Left ventricle myocardium inferior (tissue), 1 donor: ENCODE measurements around the gene BICC1. TPM values are rescaled to one million over a fixed set of nuclear protein-coding genes. Genes with fewer than 3 reads are reported as not detected.

Experiments used
- DNase-seq: peaks from one replicate; pipeline ENCODE4 v3.0.0-alpha.2; 2020
- H3K27ac ChIP-seq: fragments of 200-600 bp; replicated peaks from 2 replicates; pipeline ENCODE4 v1.8.0; 2021
- H3K27me3 ChIP-seq: fragments of 200-600 bp; 2 replicates; pipeline ENCODE4 v1.8.0; 2021; ENCODE audit warnings: low read depth
- H3K36me3 ChIP-seq: fragments of 200-600 bp; 2 replicates; pipeline ENCODE4 v1.8.0; 2021
- H3K4me1 ChIP-seq: fragments of 200-600 bp; 2 replicates; pipeline ENCODE4 v1.8.0; 2021
- H3K4me3 ChIP-seq: fragments of 200-600 bp; 2 replicates; pipeline ENCODE4 v1.8.0; 2021; ENCODE audit warnings: mild to moderate bottlenecking, moderate library complexity
- H3K9me3 ChIP-seq: fragments of 200-600 bp; replicated peaks from 2 replicates; pipeline ENCODE4 v1.8.0; 2021
- intact Hi-C: fragments of 100-400 bp; cut with micrococcal nuclease; formaldehyde crosslinking; loops from one replicate; pipeline ENCODE4 v1.11.0; 2022
- total RNA-seq: library from RNA; stranded (reverse); fragmentation: NEBNext Ultra II Directional; extraction: Animal tissue kit (Norgen Biotek cat#: 25700); gene quantifications from one replicate; pipeline ENCODE4 v1.2.1, GENCODE V29; 2021
- TF ChIP-seq, protein P1 (sequence below): fragments of 200-600 bp; IDR thresholded peaks from 2 replicates; pipeline ENCODE4 v1.8.0; 2021; ENCODE audit warnings: antibody characterized with exemption, mild to moderate bottlenecking, borderline replicate concordance
- donor health status: DM: no; HTN: yes; CAD: no; lungs with severe emphysema.

BICC1 gene
- total RNA-seq, 1 donor from 2014 or later: 5.7 TPM

DNA sequence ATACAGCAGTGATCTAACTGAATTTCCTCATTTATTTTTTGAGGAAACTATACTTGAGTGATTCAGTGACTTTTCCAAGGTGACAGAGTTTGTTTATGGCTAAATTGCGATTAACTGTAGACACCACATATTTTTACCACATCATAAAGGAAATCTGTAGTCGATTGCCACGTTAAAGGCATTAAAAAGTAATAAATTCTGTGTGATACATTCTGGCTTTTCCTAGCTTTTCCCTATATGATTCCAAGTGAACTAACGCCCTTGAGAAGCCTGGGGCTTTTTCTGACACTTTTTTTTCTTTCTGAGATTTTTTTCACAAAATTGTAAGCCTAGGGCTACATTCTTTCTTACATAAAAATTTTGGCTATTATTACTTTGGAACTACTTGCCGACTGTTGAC lies 266.9 kb downstream of the BICC1 start:
- intact Hi-C loops: no loop called here
- TF ChIP-seq, protein P1, sequence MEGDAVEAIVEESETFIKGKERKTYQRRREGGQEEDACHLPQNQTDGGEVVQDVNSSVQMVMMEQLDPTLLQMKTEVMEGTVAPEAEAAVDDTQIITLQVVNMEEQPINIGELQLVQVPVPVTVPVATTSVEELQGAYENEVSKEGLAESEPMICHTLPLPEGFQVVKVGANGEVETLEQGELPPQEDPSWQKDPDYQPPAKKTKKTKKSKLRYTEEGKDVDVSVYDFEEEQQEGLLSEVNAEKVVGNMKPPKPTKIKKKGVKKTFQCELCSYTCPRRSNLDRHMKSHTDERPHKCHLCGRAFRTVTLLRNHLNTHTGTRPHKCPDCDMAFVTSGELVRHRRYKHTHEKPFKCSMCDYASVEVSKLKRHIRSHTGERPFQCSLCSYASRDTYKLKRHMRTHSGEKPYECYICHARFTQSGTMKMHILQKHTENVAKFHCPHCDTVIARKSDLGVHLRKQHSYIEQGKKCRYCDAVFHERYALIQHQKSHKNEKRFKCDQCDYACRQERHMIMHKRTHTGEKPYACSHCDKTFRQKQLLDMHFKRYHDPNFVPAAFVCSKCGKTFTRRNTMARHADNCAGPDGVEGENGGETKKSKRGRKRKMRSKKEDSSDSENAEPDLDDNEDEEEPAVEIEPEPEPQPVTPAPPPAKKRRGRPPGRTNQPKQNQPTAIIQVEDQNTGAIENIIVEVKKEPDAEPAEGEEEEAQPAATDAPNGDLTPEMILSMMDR: no peak
- no peaks in the 10 kb centered on the region for H3K36me3 ChIP-seq
- H3K4me3 ChIP-seq: no peak overlapping the region
- H3K4me1 ChIP-seq: peaks cover 40% of the 10 kb centered on the region
- no peak for DNase-seq
- H3K27me3 ChIP-seq: peaks cover 4% of the 10 kb centered on the region
- H3K9me3 ChIP-seq: no peaks in the 10 kb centered on the region
- H3K27ac ChIP-seq: peak overlapping the region; percentile 51

DNA sequence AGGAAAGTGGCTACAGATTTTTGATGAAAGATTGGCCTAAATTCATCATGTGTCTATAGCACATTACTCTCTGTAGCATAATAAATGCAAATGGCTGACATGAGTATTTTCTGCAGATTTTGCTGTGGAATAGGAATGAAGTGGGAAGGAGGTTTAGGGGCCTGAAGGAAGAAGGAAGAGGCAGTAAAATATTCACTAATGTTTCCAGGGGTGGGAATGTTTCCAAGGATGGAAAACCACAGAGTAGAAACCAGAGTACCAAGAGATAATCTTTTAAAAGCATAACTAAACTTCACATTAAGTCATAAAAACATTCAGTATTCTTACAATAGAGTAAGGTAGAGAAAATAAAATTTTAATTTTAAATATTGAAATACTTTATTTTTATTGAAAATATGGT lies 267.8 kb downstream of the BICC1 start:
- Histone ChIP-seq H3K4me3 (no peak overlapping the region), H3K36me3 (no peaks in the 10 kb centered on the region), H3K27ac (peak overlapping the region; percentile 51), H3K27me3 (peaks cover 4% of the 10 kb centered on the region), H3K4me1 (peaks cover 40% of the 10 kb centered on the region), H3K9me3 (no peaks in the 10 kb centered on the region)
- intact Hi-C loops: loop anchor here (10.0 kb wide), 1 partner anchor 444 kb away; no protein-coding TSS in a partner anchor
- TF ChIP-seq, protein P1: no peak
- no peak for DNase-seq

DNA sequence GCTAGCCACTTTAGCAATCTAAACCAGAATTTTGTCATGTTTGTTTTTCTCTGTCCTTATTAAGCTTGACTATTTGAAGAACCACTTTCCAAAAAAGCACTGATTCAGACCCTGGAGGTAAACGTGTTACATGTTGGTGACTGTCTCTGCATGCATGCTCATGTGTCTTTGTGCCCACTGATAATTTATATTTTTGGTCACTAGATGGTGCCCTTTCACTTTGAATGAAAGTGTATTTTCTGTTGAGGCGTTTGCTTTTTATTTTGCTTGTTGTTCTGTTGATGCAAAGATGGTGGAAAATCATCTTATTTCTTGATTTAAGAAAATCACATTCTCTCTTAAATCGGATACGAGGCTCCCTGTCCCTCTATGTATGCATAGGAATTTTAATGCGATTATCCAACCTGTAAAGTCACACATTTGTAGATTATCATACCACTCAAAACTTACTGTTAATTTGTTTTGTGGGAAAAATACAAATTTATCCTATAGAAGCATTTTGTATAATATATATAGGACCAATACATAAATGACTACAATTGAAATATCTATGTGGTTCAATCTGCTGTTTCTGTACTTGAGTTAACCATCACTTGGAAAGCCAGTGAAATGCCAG lies 269.3 kb downstream of the BICC1 start:
- peaks cover 4% of the 10 kb centered on the region for H3K27me3 ChIP-seq
- H3K9me3 ChIP-seq: no peaks in the 10 kb centered on the region
- peak overlapping the region; percentile 69 for H3K27ac ChIP-seq
- H3K36me3 ChIP-seq: no peaks in the 10 kb centered on the region
- no peak for DNase-seq
- no peak overlapping the region for H3K4me3 ChIP-seq
- H3K4me1 ChIP-seq: peaks cover 26% of the 10 kb centered on the region
- TF ChIP-seq, protein P1: peak; percentile 72
- intact Hi-C loops: loop anchor here (10.0 kb wide), 1 partner anchor 443 kb away; no protein-coding TSS in a partner anchor

DNA sequence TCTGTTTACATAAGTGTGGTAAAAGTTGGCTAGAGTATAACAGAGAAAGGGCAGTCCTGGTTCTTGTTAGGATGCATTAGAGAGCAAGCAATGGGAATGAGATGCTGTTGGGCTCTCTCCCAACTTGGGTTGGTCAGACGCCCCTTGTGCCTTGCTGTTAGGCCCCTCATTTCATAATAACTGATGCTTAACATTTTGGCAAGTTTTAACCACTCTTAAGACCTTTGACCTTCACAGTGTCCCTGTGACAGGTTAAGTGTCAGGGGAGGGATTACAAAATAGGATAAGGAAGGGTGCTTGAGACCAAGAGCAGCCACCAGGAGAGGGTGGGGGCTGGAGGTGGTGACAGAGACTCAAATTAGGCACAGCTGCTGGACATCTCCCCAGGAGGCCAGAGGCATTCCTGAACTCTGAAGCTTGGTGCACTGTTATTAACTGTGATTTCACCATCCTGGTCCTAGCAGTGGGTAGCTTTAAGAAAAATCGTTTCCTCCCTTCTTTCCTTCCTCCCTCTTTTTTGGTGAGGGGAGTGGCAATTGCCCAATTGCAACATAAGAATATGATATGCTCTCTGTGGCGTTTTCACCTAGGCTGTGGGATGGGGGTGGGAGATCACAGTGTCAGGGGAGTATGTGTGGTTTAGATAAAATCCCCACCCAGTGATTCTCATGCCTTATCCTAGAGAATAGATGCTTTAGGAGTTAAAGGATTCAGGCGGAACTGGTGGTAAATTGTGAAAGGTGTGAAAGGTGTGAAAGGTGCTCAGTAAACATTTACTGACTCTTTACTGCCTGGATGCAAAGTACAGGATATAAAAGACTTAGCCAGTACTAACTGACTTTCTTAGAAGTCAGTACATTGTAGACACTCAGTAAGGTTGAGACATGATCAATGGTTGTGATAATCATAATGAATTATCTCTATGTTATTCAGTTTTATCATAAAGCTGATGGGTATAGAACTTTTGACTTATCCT lies 270.5 kb downstream of the BICC1 start:
- H3K9me3 ChIP-seq: no peaks in the 10 kb centered on the region
- H3K4me3 ChIP-seq: no peak overlapping the region
- H3K27ac ChIP-seq: peak overlapping the region; percentile 69
- TF ChIP-seq, protein P1: no peak
- H3K27me3 ChIP-seq: peaks cover 4% of the 10 kb centered on the region
- peaks cover 23% of the 10 kb centered on the region for H3K4me1 ChIP-seq
- intact Hi-C loops: loop anchor here (10.0 kb wide), 1 partner anchor 442 kb away; no protein-coding TSS in a partner anchor
- H3K36me3 ChIP-seq: no peaks in the 10 kb centered on the region
- peak; percentile 70 for DNase-seq

DNA sequence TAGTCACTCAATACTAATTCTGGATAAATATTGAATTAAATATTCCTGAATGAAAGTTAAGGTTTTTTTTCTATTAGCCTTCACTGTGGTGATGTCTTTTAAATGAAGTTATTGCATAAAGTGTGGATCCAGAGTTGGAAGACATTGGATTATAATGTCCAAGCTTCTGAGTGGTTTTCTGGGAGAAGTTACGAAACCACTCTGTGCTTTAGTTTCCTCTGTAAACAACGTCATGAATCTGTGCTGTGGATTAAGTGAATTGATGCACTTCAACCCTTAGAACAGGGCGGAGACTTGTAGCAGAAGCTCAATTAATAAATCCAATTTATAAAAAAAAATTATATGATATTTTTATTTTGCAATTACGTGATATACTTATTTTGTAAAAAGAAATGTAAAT lies 271.7 kb downstream of the BICC1 start:
- TF ChIP-seq, protein P1: no peak
- H3K36me3 ChIP-seq: no peaks in the 10 kb centered on the region
- peak overlapping the region; percentile 69 for H3K27ac ChIP-seq
- H3K27me3 ChIP-seq: no peaks in the 10 kb centered on the region
- H3K9me3 ChIP-seq: no peaks in the 10 kb centered on the region
- intact Hi-C loops: loop anchor here (10.0 kb wide), 1 partner anchor 440 kb away; no protein-coding TSS in a partner anchor
- H3K4me1 ChIP-seq: peaks cover 23% of the 10 kb centered on the region
- no peak overlapping the region for H3K4me3 ChIP-seq
- no peak for DNase-seq
